HG03139 (cell line): Measurements from ENCODE around the gene PHKB.
"Not testable (repeated sequence)": the region's sequence is repeated elsewhere in the genome, so short reads cannot be mapped to it uniquely, and the experiment has no call there.

Experiments used
- ATAC-seq: cut with Tn5 transposase; IDR thresholded peaks from one replicate; pipeline ENCODE4 v1.9.1; 2021; ENCODE audit not compliant: unreplicated experiment

The PHKB gene

DNA sequence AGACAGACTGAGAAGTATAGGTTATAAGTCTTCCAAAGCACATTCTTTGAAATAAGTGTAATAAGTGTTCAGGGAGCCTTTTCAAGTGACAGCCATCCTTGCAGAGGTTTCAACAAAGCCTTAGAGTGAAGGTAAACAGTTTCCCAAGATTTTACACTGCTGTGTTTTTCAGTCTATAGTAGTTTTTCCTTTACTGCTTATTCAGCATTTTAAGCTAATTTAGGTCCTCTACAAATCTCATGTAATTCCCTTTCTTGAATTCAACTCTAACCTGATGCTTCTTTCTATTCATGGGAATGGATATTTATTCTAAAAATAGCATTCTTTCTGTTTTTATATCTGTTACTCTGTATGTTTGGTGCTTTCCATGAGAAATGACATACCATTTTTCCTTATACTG is 211.3 kb downstream of the PHKB start:
- no peak for ATAC-seq

DNA sequence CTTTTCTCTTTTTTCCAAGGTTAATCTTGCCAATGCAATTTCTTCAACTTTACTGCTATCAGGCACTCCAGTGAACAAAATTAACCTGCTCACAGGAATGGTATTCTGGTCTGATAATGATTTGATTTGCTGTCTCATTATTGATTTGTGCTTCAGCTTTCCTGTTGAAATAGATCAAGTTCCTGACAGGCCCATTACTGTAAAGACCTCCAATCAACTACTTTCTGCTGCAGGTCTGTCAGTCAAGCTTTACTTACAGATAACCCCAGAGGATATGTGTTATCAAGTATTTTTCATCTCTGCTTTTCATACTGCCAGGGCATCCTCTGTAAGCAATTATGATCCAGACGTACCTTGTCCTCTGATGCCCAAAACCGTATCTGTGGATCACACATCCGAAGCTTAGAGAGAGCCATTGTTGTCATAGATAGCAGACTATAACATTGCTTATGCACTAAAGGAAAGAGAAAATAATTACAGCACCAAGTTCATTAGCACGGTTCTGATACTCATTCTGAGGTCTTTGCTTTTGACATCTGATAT is 215.6 kb downstream of the PHKB start:
- ATAC-seq: no peak

DNA sequence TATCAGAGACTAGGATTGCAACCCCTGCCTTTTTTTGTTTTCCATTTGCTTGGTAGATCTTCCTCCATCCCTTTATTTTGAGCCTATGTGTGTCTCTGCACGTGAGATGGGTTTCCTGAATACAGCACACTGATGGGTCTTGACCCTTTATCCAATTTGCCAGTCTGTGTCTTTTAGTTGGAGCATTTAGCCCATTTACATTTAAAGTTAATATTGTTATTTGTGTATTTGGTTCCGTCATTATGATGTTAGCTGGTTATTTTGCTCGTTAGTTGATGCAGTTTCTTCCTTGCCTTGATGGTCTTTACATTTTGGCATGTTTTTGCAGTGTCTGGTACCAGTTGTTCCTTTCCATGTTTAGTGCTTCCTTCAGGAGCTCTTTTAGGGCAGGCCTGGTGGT is 220.4 kb downstream of the PHKB start:
- not testable (repeated sequence) for ATAC-seq

DNA sequence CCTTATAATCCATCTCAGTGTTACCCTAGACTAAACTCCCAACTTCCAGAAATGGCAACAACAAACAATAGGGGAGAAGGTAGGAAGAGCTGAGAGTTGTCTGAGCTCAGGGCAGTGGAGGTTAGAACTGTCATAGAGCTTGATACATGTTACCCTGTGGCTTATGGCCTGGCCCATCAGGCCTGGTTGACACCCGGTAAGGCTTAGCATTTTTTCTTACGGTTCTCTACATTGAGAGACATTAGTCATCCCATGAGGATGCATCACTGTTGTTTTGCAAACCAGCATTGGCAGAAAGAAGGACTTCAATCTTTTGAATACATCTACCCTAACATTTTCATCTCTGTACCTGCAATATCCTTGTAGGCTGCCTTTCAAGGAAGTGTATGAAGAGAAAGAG is 226.6 kb downstream of the PHKB start:
- ATAC-seq: no peak

DNA sequence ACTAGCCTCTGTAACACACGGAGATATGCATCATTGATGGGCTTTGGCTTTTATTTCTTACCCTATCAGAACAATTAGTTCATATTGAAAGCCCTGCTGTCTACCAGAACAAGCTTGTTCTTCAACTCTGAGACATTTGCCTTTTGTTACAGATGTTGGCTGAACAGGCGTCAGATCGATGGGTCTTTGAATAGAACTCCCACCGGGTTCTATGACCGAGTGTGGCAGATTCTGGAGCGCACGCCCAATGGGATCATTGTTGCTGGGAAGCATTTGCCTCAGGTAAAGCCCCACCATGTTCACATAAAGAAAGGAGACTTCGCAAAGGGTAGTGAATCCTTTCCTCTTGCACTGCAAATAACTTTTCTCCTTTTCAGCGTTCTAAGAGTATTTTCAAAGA is 232.1 kb downstream of the PHKB start:
- no peak for ATAC-seq

DNA sequence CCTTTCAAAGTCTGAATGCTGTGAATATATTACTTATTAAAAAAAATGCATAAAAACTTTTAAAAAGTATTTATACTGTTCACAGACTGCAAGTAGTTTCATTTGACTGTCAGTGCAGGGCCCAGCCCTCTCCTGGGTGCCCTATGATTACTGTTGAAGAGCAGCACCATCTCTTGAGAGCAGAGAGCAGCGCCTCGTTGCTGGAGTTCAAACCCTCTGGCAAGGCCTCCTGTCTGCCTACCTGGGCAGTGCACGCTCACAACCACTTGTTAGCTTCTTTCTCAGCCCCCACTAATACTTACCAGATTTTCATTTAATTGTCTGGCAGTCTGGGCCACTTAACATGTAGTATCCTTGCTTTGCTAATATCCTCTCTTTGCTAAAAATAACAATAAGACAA is 233.4 kb downstream of the PHKB start:
- no peak for ATAC-seq

DNA sequence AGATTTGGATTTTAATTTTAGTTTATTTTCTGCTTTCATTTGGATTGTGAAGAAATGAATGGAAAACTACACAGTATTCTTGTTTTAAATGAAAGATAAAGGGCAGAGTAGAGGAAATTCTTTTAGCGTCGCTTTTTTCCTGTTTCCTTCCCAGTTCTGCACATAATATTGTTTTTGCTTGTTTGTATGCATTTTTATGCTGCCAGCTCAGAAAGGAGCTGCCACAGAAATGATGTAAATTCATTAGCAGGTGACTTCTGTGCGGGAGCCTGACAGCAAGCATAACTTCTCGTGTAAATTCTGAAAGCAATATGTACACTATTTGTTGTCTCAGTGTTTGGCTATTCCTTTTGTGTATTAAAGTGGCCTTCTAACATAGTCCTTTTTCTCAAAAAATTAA is 234.6 kb downstream of the PHKB start:
- ATAC-seq: no peak

DNA sequence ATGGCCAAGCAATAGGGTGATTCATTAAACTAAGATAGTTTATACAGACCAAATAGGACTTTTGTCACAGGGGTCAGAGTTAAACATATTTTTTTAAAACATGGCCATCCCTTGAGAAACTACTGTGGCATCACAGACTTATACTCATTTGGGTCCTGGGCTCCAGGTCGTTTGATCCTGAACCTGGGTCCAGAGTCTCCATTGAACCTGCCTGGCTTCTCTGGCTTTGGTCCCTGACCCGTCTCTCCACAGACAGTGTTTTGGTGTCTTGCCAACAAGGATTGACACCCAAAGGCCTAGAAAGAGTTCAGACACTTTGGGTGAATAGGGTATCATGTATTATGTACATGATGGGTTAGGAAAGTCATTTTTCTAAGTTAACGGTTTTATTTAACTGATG is 236.7 kb downstream of the PHKB start:
- no peak for ATAC-seq

DNA sequence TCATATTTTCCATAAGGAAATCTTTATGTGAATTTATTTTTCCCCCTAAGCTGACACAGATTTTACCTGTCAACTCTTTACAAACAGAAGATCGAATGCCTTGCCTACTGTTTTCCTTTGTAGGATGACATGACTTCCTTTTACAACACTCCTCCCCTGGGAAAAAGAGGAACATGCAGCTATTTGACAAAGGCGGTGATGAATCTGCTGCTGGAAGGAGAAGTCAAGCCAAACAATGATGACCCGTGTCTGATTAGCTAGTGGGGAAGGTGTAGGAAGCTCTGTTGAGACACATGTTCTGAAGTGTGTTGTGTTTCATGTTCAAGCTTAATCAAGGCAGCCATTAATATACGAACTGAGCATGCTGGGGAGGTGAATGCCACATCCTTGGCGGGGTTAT is 238.0 kb downstream of the PHKB start:
- no peak for ATAC-seq

DNA sequence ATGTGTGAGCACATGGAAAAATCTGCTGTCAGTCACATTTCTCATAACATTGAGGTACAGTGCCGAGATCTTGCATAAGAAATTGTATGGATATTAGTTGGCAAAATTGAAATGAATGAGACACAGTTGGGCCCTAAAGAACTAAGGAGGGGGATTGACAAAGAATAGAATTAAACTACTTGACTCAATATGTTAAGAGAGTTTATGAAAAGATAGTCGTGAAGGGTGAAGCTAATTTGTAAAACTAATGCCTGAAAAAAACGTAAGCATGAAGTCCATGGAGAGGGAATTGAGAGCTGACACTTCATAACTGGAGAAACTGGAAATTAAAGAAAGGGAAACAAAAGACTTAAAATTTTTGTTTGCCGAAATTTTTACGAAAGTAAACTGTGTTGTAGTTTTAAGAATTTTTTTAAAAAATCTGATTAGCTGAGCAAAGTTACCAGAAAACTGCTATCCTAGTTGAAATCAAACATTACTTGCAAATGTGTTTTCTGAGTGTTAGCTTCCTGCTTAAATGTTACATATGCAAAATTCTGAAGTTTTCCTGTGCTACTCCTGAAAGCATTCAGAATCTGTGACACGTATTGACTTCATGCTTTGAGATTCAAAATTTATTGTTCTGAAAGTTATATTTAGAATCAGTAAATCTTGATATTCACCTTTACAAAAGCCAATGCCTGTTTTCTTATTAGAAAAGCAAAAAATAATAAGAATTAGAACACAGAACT is 239.9 kb downstream of the PHKB start:
- no peak for ATAC-seq

DNA sequence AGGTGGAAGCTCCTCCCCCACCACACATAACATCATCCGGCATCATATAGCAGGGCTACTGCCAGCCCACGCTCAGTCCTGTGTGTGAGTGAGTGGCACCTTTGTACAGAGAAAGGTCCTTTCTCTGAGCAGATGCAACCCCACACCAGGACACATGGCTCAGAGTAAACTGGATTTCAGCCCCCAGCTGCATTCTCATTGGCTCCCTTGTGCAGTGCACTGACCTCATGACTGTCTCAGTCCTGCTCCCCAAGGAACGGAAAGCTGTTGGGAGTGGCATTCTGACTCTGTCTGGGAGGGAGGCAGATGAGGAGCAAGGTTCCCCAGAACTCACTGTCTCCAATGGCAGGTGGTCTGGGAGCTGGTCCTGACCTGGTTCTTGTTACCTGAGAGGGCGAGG is 244.1 kb downstream of the PHKB start:
- no peak for ATAC-seq

DNA sequence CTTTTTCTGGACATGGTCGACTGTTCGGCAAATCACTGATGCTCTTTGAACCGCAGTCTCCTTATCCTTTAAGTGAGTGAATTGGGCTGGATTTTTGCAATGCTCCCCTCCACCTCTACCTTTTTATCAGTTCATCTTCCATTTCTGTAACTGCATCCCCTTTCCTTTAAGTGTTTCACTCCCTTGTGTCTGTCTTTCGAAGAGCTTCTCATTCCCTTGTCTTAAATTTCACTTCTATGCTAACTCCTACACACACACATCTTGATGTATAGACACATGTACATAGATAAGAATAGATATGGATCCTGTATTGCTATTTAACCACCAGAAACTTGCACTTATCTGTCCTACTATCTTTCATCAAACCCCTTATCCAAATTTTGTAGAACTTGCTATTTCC is 250.7 kb downstream of the PHKB start:
- no peak for ATAC-seq

DNA sequence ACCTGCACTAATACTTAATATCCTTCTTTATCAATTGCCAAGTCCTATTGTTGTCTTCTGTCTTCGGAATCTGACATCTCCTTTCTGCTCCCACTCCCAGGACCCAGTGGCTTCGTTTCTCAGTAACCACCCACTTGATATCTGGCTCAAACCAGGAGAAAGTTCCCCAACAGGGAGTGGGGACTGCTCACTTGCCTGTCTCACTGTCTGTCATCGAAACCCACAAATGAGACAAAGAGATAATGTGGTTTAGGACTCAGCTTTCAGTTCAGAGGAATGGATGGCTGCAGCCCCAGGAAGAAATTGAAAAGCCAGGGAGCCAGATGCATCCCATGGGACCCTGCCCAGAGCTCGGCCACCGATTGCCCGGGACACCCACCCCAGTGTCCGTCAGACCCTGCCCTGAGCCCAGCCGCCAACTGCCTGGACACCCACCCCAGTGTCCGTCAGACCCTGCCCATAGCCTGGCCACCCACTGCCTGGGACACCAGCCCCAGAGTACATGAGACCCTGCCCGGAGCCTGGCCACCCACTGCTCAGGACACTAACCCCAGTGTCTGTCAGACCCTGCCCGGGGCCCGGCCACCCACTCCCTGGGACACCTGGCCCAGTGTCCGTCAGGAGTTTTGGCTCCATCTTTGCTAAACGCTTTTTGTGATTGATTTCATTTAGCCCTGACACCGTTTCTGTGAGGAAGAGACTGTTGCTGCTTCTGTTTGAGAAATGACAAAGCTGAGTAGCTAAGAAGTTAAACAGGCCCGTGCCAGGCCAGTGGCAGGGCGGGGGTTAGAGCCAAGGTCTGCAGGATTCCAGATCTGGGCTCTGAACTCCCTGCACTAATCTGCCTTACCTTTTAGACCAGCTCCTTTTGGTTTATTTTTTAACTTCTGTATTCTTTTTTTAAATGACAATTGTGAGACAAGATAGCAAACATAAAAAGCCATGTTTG is 251.4 kb downstream of the PHKB start:
- ATAC-seq: no peak

DNA sequence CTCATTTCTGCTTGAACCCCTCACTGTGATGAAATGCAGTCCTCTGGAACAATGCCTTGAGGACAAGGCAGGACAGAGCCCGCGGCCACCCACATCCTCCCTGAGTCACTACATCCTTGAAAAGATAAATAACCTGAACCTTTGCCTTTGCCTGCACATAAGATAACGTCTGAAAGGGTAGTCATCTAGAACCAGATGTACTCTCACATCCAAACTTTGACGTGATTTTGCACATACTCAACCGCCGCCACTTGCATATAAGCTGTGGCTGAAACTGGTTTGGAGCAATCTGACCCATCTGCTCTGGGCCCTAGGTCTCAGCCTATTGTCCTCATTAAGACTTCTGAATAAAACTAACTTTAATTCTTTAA is 252.1 kb downstream of the PHKB start:
- ATAC-seq: no peak

DNA sequence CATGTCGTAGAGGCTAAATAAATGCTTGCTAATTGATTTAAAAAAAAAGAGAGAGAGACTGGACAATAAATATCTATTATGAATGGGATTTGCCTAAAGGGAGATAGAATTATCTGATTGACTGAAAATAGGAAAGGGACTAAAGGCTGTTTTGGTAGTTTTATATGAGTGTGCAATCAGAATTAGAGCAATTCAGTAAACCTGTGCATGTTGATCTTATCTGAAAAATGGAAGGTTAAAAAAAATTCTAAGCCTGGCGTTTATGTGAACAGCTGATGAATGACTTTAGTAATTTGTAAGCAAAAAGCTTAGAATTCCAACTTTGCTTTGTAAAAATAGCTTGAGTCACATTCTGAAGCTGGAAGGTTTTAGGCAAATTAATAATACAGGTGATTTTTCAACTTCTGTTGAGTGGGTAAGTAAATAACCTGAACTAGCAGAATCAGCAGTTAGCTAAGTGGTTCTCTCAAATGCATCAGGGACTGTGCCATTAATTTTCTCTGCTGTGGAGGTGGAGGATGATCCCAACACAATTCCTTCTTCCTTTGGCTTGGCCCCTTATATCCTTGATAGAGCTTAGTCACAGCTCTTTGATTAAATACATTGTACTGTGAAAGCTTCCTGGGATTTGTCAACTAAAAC is 254.4 kb downstream of the PHKB start:
- ATAC-seq: no peak

DNA sequence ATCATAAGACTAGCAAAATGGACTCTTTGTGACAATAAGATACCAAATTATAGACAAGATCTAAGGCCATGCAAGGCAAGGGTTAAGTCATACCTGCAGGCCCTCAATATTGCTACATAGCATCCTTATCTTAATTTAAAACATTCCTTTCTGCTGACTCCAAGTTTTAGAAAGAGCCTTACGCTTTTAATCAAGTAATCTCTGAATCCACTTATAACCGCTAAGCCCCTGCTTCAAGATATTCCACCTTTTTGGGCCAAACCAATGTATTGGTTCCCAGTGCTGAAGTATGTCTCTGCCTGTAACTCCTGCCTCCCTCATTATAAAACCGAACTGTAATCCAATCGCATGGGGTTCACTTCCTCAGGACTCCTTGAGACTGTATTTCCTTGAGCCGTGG is 255.4 kb downstream of the PHKB start:
- no peak for ATAC-seq

DNA sequence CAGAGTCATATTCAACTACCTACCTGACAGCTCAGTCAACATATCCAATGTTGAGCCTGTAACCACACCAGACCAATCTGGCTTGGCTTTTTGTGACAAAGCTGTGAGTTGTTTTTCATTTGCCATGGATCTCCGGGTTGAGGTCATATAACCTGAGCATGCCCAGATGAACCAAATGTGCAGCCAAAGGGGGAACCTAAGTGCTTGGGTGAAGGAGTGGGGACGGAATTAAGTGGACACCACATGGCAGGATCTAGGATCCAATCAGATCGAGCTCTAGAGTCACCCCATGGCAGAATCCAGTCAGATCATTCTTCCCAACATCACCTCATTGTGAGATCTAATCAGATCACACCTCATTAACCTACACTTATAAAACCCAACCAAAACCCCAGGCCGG is 258.6 kb downstream of the PHKB start:
- no peak for ATAC-seq

DNA sequence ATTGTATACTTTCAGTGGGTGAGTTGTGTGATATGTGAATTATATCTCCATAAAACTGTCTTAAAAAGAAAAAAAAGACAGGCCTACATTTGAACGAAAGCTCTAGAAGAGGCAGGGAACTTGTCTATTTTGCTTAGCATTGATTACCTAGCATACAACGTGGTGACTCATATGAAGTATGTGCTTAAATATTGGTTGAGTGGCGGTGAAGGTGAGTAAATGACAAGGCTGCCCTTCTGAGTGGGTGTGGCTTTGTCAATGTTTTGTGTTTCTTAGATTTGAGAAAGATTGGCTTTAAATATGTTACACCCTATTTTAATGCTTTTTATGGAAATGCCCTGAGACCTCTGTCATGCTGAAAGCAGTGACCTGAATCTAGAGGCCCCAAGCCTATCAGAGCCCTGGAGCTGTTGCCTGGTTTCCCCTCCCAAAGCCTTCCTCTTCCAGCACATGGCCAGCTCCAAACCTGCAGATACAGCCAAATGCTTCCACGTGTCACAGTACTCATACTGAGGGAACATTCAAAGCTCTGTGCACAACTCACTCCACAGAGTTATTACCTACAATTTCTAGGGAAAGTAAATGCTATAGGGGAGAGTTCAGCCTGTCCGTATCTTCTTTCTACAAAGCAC is 260.0 kb downstream of the PHKB start:
- no peak for ATAC-seq

DNA sequence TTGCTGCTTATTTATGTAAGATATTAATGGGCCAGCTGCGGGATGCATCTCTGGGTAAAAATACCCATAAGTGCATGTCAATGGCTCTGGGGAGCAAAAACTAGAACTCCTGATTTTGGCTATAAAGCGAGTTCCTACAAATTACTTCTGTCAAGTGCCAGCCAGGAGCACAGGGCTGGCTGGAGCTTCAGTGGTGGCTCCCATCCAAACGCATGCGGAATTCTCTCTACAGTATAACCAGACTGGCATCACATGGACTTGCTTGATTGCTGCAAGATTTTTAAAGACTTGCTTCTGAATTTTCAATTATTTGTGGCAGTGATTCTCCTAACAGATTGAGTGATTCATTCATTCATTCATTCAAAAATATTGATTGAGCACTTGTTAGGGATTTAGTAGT is 260.9 kb downstream of the PHKB start:
- ATAC-seq: no peak

DNA sequence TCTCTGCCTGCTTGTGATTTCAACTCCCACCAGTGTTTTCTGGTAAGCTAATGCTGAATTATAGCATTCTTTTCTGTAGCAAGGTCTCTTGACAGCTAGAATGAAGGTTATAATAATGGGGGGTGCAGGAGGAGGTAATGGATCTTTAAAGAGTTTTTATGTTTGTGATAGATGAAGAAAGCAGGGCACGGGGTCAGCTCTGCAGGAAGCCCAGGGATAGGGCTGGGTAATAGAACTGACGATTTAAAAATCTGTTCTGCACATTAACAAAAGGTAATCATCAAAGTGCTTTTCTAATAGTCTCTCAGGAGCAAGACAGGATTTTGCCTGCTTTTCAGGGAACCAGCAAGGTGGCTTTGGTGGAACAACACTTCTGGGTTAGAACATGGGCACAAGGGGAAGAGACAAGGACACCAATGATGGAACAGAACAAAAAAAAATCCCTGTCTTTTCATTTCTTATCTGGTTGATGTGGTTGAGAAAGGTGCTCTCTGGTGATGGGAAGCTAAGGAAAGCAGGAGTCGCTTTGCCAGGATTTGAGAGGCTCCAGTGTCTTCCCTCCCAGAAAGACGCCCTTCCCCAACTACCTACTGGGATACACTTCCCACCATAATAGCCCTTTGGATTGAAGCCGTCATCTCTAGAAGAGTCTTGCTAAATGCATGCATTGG is 263.1 kb downstream of the PHKB start:
- ATAC-seq: no peak
